GM12878 (cell line): ENCODE measurements around the gene NRG2. TPM values are rescaled to one million over a fixed set of nuclear protein-coding genes. Genes with fewer than 3 reads are reported as not detected.

Source experiments
- ATAC-seq: fragments of 200-7000 bp; cut with Tn5 transposase; 3 replicates; pipeline ENCODE4 v1.9.1; 2020; ENCODE audit warnings: mild to moderate bottlenecking, moderate library complexity
- BruUV-seq: library from RNA; stranded (reverse); fragments of 400-500 nt; replicated peaks from 2 replicates; lab custom pipeline; 2021; lab: Mats Ljungman, UMichigan
- CTCF ChIA-PET: fragments of 300-600 bp; sonication (Branson Sonifier 250); formaldehyde crosslinking; extraction: SDS; loops from one replicate; lab custom pipeline; 2021; ENCODE audit warnings: inconsistent platforms; lab: Yijun Ruan, JAX
- POLR2A ChIA-PET: fragments of 350-600 bp; formaldehyde crosslinking; extraction: SDS; loops from one replicate; lab custom pipeline; 2021; ENCODE audit warnings: inconsistent platforms; lab: Charles Lee
- RAD21 ChIA-PET: fragments of 300-600 bp; sonication (Branson Sonifier 250); formaldehyde crosslinking; loops from one replicate; lab custom pipeline; 2023; ENCODE audit warnings: antibody characterized with exemption; ENCODE audit not compliant: unreplicated experiment; lab: Charles Lee
- SMC1A ChIA-PET: fragments of 300-600 bp; sonication (Branson Sonifier 250); formaldehyde crosslinking; loops from one replicate; lab custom pipeline; 2023; ENCODE audit not compliant: unreplicated experiment, uncharacterized antibody; lab: Charles Lee
- DNase-seq: peaks from one replicate; pipeline ENCODE4 v3.0.0-alpha.2; 2011; ENCODE audit warnings: low read depth, low spot score
- FAIRE-seq: peaks from 3 replicates; lab custom pipeline; 2011; peaks lifted over from hg19 to GRCh38; lab: Jason Lieb, UNC
- H2AFZ ChIP-seq: 2 replicates; pipeline ENCODE4 v1.6.0; 2011; ENCODE audit warnings: low read depth, low read length, control low read depth; ENCODE audit not compliant: control insufficient read depth
- H3K27ac ChIP-seq: 2 replicates; pipeline ENCODE4 v1.5.1; 2011; ENCODE audit warnings: control low read depth; ENCODE audit not compliant: control insufficient read depth, insufficient read depth
- H3K27me3 ChIP-seq, 2 experiments: replicated peaks in 1 of 2; 2 replicates each; pipeline versions ENCODE4 v1.6.0 to v1.6.1; 2011; ENCODE audit warnings: low read length in 1 of 2; ENCODE audit not compliant: control insufficient read depth in 2 of 2, insufficient read depth in 2 of 2
- H3K36me3 ChIP-seq, 2 experiments: 2 replicates each; pipeline ENCODE4 v1.5.1; 2011; ENCODE audit warnings: low read length in 1 of 2; ENCODE audit not compliant: control insufficient read depth in 2 of 2, insufficient read depth in 2 of 2
- H3K4me1 ChIP-seq: 2 replicates; pipeline ENCODE4 v1.6.1; 2011; ENCODE audit warnings: mild to moderate bottlenecking, low read length, moderate library complexity, mixed read lengths; ENCODE audit not compliant: control insufficient read depth, insufficient read depth
- H3K4me2 ChIP-seq: 2 replicates; pipeline ENCODE4 v1.6.0; 2011; ENCODE audit warnings: control low read depth; ENCODE audit not compliant: control insufficient read depth, insufficient read depth
- H3K4me3 ChIP-seq: fragments of 200-600 bp; sonication (generic); 2 replicates; pipeline ENCODE4 v1.5.1; 2016
- H3K79me2 ChIP-seq: 2 replicates; pipeline ENCODE4 v1.6.0; 2011; ENCODE audit warnings: low read length; ENCODE audit not compliant: control insufficient read depth, insufficient read depth
- H3K9ac ChIP-seq: 2 replicates; pipeline ENCODE4 v1.8.0; 2011; ENCODE audit warnings: low read length, control low read depth, mixed read lengths; ENCODE audit not compliant: control insufficient read depth, insufficient read depth
- H3K9me3 ChIP-seq: replicated peaks from 3 replicates; pipeline ENCODE4 v1.5.1; 2011; ENCODE audit warnings: mild to moderate bottlenecking, low read length; ENCODE audit not compliant: control insufficient read depth, insufficient read depth
- H4K20me1 ChIP-seq: 2 replicates; pipeline ENCODE4 v1.6.0; 2011; ENCODE audit not compliant: control insufficient read depth, insufficient read depth
- ESRRA ChIP-seq: IDR thresholded peaks from 2 replicates; pipeline ENCODE4 v1.6.1; 2012; ENCODE audit warnings: mild to moderate bottlenecking, low read length, improper control_type of control experiment
- IKZF2 ChIP-seq, 2 experiments: fragments of 450-650 bp; IDR thresholded peaks; 2 replicates each; pipeline ENCODE4 v1.6.1; 2017; ENCODE audit warnings: mild to moderate bottlenecking in 2 of 2, moderate library complexity in 2 of 2
- PAX5 ChIP-seq: IDR thresholded peaks from 2 replicates; pipeline ENCODE4 v1.6.1; 2011; ENCODE audit warnings: low read depth, low read length, borderline replicate concordance
- RUNX3 ChIP-seq: IDR thresholded peaks from 2 replicates; pipeline ENCODE4 v1.6.1; 2012; ENCODE audit warnings: low read length, inconsistent platforms
- ZBTB40 ChIP-seq: fragments of 450-650 bp; IDR thresholded peaks from 2 replicates; pipeline ENCODE4 v1.6.1; 2016; ENCODE audit warnings: mild to moderate bottlenecking, moderate library complexity, borderline replicate concordance
- ZNF592 ChIP-seq: fragments of 450-650 bp; IDR thresholded peaks from 2 replicates; pipeline ENCODE4 v1.6.1; 2017; ENCODE audit warnings: mild to moderate bottlenecking, moderate library complexity
- WGBS: methylation state at CpG from one replicate; pipeline ENCODE4 v1.1.6; 2016; ENCODE audit warnings: low lambda C conversion rate; ENCODE audit not compliant: insufficient replicate concordance, insufficient coverage; ENCODE audit errors: missing lambda C conversion rate; 5-methylcytosine and 5-hydroxymethylcytosine counted together
- in situ Hi-C: fragments of 300-500 bp; cut with MboI; formaldehyde crosslinking; loops from 9 replicates; pipeline ENCODE4 v1.14.3; 2018; ENCODE audit warnings: mixed read lengths
- intact Hi-C: fragments of 100-400 bp; cut with micrococcal nuclease; formaldehyde crosslinking; loops from one replicate; pipeline ENCODE4 v1.14.2; 2022; ENCODE audit not compliant: unreplicated experiment
- polyA plus RNA-seq, 11 experiments: library from polyadenylated mRNA; depleted of rRNA in 4 of 11; unstranded in 6 of 11; stranded (reverse) in 5 of 11; fragments of >200 nt; fragmentation: Nextera tagmentation in 4 of 11; fragmentation: Illumina TruSeq in 1 of 11; extraction: Ambion mirVana in 4 of 11; extraction: Trizol in 1 of 11; gene quantifications; 1 replicate in 1 of 11; 2 replicates in 10 of 11; pipeline versions ENCODE4 v1.2.1 to v1.2.3, GENCODE V29; 2011 to 2016; ENCODE audit warnings: inconsistent platforms in 2 of 11, missing spikeins in 2 of 11, low read depth in 1 of 11
- total RNA-seq, 4 experiments: library from RNA; depleted of rRNA in 3 of 4; stranded (reverse); fragments of >200 nt in 3 of 4; fragmentation: Illumina TruSeq in 1 of 4; extraction: Trizol in 1 of 4; gene quantifications; 2 replicates each; pipeline versions ENCODE4 v1.2.1 to v1.2.3, GENCODE V29; 2013 to 2021

Gene NRG2
- total and polyA plus RNA-seq, 10 of the 15 experiments (the other 5 are each of a cell fraction or from before 2014, with no cell fraction given) = 0.10 to 21.7 (median 9.6) TPM

GRCh38 chr5:140049205-140049604, 6.1 kb upstream of the NRG2 start:
- FAIRE-seq = peak; percentile 47
- WGBS = 9% methylated on average over 1 of the region's 1 CpG
- Histone ChIP-seq H3K27me3 (no peaks in the 10 kb centered on the region), H2AFZ (peak overlapping the region; percentile 51), H3K9me3 (no peaks in the 10 kb centered on the region), H3K4me3 (no peak overlapping the region), H3K4me2 (peak overlapping the region; percentile 57), H3K4me1 (peaks cover 22% of the 10 kb centered on the region), H3K79me2 (no peaks in the 10 kb centered on the region), H4K20me1 (no peaks in the 10 kb centered on the region), H3K9ac (no peak overlapping the region), H3K27ac (no peak overlapping the region), H3K36me3 (no peaks in the 10 kb centered on the region)
- in situ Hi-C loops (loop anchor here (25.0 kb wide), 1 partner anchor 1563 kb away; the partner anchor contains the start of gene DIAPH1), intact Hi-C loops (loop anchor here (10.0 kb wide), 2 partner anchors 174 to 264 kb away; no protein-coding TSS in a partner anchor)
- CTCF ChIA-PET = interaction anchor here (1.3 to 3.3 kb wide), 7 partner anchors 8 to 80 kb away, joined by 4 to 17 read pairs (median 5); no protein-coding TSS in a partner anchor
- SMC1A ChIA-PET = interaction anchor here (0.9 to 19.1 kb wide), 10 partner anchors 8 to 131 kb away, joined by 3 to 394 read pairs (median 3); no protein-coding TSS in a partner anchor
- ATAC-seq = peak; percentile 90
- POLR2A ChIA-PET = interaction anchor here (0.5 to 1.1 kb wide), 2 partner anchors 33 to 257 kb away, joined by 3 read pairs; no protein-coding TSS in a partner anchor
- DNase-seq = no peak
- TF ChIP-seq ESRRA (no peak), IKZF2 (IDR thresholded peaks at IDR 0.05) (0 out of 4 replicates have a peak, but pooled peaks of 1 of the 2 experiments have one; percentile 13), RUNX3 (peak; percentile 77)
- TF ChIP-seq, all 136 proteins: peak for 2
- BruUV-seq = no TSS peak
- RAD21 ChIA-PET = interaction anchor here (0.7 to 1.9 kb wide), 4 partner anchors 8 to 42 kb away, joined by 3 to 7 read pairs (median 4); no protein-coding TSS in a partner anchor

DNA sequence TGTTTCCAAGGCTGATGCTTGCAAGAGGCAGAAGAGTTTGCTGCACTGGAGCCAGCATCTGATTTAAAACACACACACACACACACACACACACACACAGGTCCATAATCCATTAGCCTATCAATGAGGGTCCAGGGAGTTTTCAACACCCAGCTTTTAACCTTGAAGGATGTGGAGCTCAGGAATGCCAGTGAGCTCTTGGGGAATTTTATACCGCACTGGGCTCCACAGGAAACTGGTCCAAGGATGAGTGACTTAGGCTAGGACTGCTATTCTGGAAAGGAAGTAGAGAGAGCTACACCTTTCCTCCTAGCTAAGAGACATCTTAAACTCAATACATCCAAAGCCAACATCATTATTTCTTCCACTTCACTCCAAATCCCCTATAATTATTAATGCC, 942 bp upstream of the NRG2 start:
- DNase-seq (no peak), ATAC-seq (no peak), FAIRE-seq (no peak)
- H3K9ac ChIP-seq = peak overlapping the region; percentile 68
- no peaks in the 10 kb centered on the region for H3K9me3 ChIP-seq
- peak overlapping the region; percentile 100 for H3K4me2 ChIP-seq
- in situ Hi-C loops (loop anchor here (25.0 kb wide), 1 partner anchor 1568 kb away; the partner anchor contains the start of gene DIAPH1), intact Hi-C loops (loop anchor here (5.0 to 10.0 kb wide), 3 partner anchors 63 to 259 kb away; no protein-coding TSS in a partner anchor)
- peaks cover 24% of the 10 kb centered on the region for H3K4me1 ChIP-seq
- CTCF ChIA-PET = interaction anchor here (0.7 to 9.1 kb wide), 14 partner anchors 9 to 257 kb away, joined by 3 to 123 read pairs (median 3); no protein-coding TSS in a partner anchor
- POLR2A ChIA-PET = interaction anchor here (0.5 to 2.5 kb wide), 6 partner anchors 9 to 70 kb away, joined by 3 to 13 read pairs (median 3); partner anchors contain the start of gene PURA
- H3K36me3 ChIP-seq = no peaks in the 10 kb centered on the region
- peak overlapping the region; percentile 91 for H2AFZ ChIP-seq
- RAD21 ChIA-PET = interaction anchor here (0.6 to 14.1 kb wide), 5 partner anchors 40 to 763 kb away, joined by 3 to 204 read pairs (median 6); no protein-coding TSS in a partner anchor
- H3K79me2 ChIP-seq = peaks cover 41% of the 10 kb centered on the region
- SMC1A ChIA-PET = interaction anchor here (0.8 to 19.1 kb wide), 9 partner anchors 10 to 267 kb away, joined by 3 to 394 read pairs (median 3); no protein-coding TSS in a partner anchor
- H3K4me3 ChIP-seq = peak overlapping the region; percentile 89
- H3K27me3 ChIP-seq = no peaks in the 10 kb centered on the region
- WGBS = 0% methylated on average over 1 of the region's 1 CpG
- BruUV-seq = no TSS peak
- H4K20me1 ChIP-seq = no peaks in the 10 kb centered on the region
- peak overlapping the region; percentile 46; the same call in 1 of the 2 replicates for H3K27ac ChIP-seq
- TF ChIP-seq ZNF592 = no peak
- TF ChIP-seq PAX5 = no peak
- TF ChIP-seq ZBTB40 = no peak
